ENCODE results near the gene GLUD2. TPM values are rescaled to one million over a fixed set of nuclear protein-coding genes. Genes with fewer than 3 reads are reported as not detected.
"Not testable (repeated sequence)": the region's sequence is repeated elsewhere in the genome, so short reads cannot be mapped to it uniquely, and the experiment has no call there.

Gene GLUD2
- total RNA-seq, 1 experiment from 2014 or later, result 0.33 TPM

- Histone ChIP-seq H3K36me3 (ENCODE audit: control insufficient read depth, insufficient read depth, low read length) (no peaks in the 10 kb centered on the region), H3K4me3 (ENCODE audit: low read depth in 2 of 2, low read length in 2 of 2) (no peak overlapping the region), H3K27ac (ENCODE audit: low read length) (no peak overlapping the region), H3K9me3 (ENCODE audit: control insufficient read depth, insufficient read depth, low read depth, low read length) (no peaks in the 10 kb centered on the region), H3K4me1 (ENCODE audit: control insufficient read depth, insufficient read depth, low read length) (no peaks in the 10 kb centered on the region), H3K27me3 (ENCODE audit: control insufficient read depth, insufficient read depth, low read length) (no peaks in the 10 kb centered on the region)
- POLR2A ChIA-PET, result no interaction called here
- no peak for DNase-seq (ENCODE audit: low read depth, low spot score)
- CTCF ChIA-PET, result no interaction called here
- no peak for TF ChIP-seq REST (IDR thresholded peaks at IDR 0.05; ENCODE audit: insufficient read depth in 1 of 2, low read depth in 2 of 2, low read length in 1 of 2)
- no peak for TF ChIP-seq CTCF (IDR thresholded peaks at IDR 0.05)
- TF ChIP-seq TCF7L2 (IDR thresholded peaks at IDR 0.05; ENCODE audit: low read depth, low read length), result no peak
- in situ Hi-C loops (cut with HindIII; ENCODE audit: low pct_unique_long_range_greater_than_20kb, low sequenced_read_pairs) (no loop called here), intact Hi-C loops (cut with micrococcal nuclease; ENCODE audit: unreplicated experiment) (no loop called here)
- no peak for ATAC-seq
- no TSS peak for BruUV-seq (replicated peaks)
Measured at GRCh38 chrX:121064579-121064978, 17.2 kb downstream of the GLUD2 start.

- H3K9me3 ChIP-seq (ENCODE audit: control insufficient read depth, insufficient read depth, low read depth, low read length); H3K4me3 ChIP-seq (ENCODE audit: low read depth in 2 of 2, low read length in 2 of 2); in situ Hi-C loops (cut with HindIII; ENCODE audit: low pct_unique_long_range_greater_than_20kb, low sequenced_read_pairs); H3K4me1 ChIP-seq (ENCODE audit: control insufficient read depth, insufficient read depth, low read length); H3K27ac ChIP-seq (ENCODE audit: low read length); BruUV-seq (replicated peaks); ATAC-seq; DNase-seq (ENCODE audit: low read depth, low spot score); intact Hi-C loops (cut with micrococcal nuclease; ENCODE audit: unreplicated experiment); H3K36me3 ChIP-seq (ENCODE audit: control insufficient read depth, insufficient read depth, low read length); POLR2A ChIA-PET; H3K27me3 ChIP-seq (ENCODE audit: control insufficient read depth, insufficient read depth, low read length); CTCF ChIA-PET: not testable (repeated sequence)
Measured at GRCh38 chrX:121084247-121084646, 36.8 kb downstream of the GLUD2 start.

- no peaks in the 10 kb centered on the region for H3K27me3 ChIP-seq (ENCODE audit: control insufficient read depth, insufficient read depth, low read length)
- BruUV-seq (replicated peaks), result no TSS peak
- DNase-seq (ENCODE audit: low read depth, low spot score), result no peak
- no peaks in the 10 kb centered on the region for H3K9me3 ChIP-seq (ENCODE audit: control insufficient read depth, insufficient read depth, low read depth, low read length)
- no peak overlapping the region for H3K27ac ChIP-seq (ENCODE audit: low read length)
- POLR2A ChIA-PET, result no interaction called here
- H3K4me3 ChIP-seq (ENCODE audit: low read depth in 2 of 2, low read length in 2 of 2), result no peak overlapping the region
- H3K4me1 ChIP-seq (ENCODE audit: control insufficient read depth, insufficient read depth, low read length), result no peaks in the 10 kb centered on the region
- ATAC-seq, result no peak
- no peak for TF ChIP-seq TCF7L2 (IDR thresholded peaks at IDR 0.05; ENCODE audit: low read depth, low read length)
- no peak for TF ChIP-seq CTCF (IDR thresholded peaks at IDR 0.05)
- TF ChIP-seq SIN3A (IDR thresholded peaks at IDR 0.05; ENCODE audit: borderline replicate concordance, insufficient read depth, low read depth, low read length), result no peak
- no peak for TF ChIP-seq REST (IDR thresholded peaks at IDR 0.05; ENCODE audit: insufficient read depth in 1 of 2, low read depth in 2 of 2, low read length in 1 of 2)
- TF ChIP-seq POLR2AphosphoS5 (IDR thresholded peaks at IDR 0.05; ENCODE audit: low read depth, low read length), result no peak
- intact Hi-C loops (cut with micrococcal nuclease; ENCODE audit: unreplicated experiment) (no loop called here), in situ Hi-C loops (cut with HindIII; ENCODE audit: low pct_unique_long_range_greater_than_20kb, low sequenced_read_pairs) (no loop called here)
- H3K36me3 ChIP-seq (ENCODE audit: control insufficient read depth, insufficient read depth, low read length), result no peaks in the 10 kb centered on the region
- CTCF ChIA-PET, result no interaction called here
Measured at GRCh38 chrX:121084903-121085611, 37.6 kb downstream of the GLUD2 start.
